ENCODE measurements around the gene ST8SIA5.

DNA sequence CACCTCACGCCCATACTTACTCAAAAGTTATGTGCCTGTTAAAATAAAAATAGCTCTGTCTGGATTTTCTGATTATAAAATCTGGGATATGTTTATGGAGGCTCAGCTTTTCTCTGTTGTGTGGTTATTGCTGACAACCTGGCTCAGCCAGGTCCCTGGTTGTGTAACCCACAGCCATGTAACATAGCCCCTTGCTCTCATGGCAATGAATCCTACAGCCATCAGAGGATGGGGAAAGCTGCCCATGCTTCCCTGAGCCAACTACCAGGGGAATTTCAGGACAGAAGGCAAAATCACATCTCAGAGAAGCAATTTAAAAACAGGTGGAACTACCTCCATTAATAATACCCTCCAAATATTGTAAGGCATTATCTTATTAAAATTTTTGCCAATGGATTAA lies 29.7 kb downstream of the ST8SIA5 start:
- TF ChIP-seq ZFX (IDR thresholded peaks at IDR 0.05) = no peak
- no peak for TF ChIP-seq POLR2A (IDR thresholded peaks at IDR 0.05; ENCODE audit: borderline replicate concordance, extremely low read depth, insufficient read depth, insufficient read length)
- TF ChIP-seq, protein P1, sequence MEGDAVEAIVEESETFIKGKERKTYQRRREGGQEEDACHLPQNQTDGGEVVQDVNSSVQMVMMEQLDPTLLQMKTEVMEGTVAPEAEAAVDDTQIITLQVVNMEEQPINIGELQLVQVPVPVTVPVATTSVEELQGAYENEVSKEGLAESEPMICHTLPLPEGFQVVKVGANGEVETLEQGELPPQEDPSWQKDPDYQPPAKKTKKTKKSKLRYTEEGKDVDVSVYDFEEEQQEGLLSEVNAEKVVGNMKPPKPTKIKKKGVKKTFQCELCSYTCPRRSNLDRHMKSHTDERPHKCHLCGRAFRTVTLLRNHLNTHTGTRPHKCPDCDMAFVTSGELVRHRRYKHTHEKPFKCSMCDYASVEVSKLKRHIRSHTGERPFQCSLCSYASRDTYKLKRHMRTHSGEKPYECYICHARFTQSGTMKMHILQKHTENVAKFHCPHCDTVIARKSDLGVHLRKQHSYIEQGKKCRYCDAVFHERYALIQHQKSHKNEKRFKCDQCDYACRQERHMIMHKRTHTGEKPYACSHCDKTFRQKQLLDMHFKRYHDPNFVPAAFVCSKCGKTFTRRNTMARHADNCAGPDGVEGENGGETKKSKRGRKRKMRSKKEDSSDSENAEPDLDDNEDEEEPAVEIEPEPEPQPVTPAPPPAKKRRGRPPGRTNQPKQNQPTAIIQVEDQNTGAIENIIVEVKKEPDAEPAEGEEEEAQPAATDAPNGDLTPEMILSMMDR (IDR thresholded peaks at IDR 0.05 in 2 of 3, conservative IDR thresholded peaks at IDR 0.05 in 1 of 3; ENCODE audit: borderline replicate concordance in 1 of 3, insufficient read depth in 1 of 3, low read depth in 2 of 3, low read length in 2 of 3) = no peak

Measured in HCT116 (cell line).